HCT116 (cell line): ENCODE measurements around the gene RNF13. TPM values are rescaled to one million over a fixed set of nuclear protein-coding genes. Genes with fewer than 3 reads are reported as not detected.

Source experiments
- ATAC-seq: fragments of 200-7000 bp; cut with Tn5 transposase; 2 replicates; pipeline ENCODE4 v1.9.1; 2020; ENCODE audit warnings: mild to moderate bottlenecking, moderate library complexity
- BruUV-seq: library from RNA; stranded (reverse); fragments of 400-500 nt; replicated peaks from 2 replicates; lab custom pipeline; 2021; lab: Mats Ljungman, UMichigan
- CTCF ChIA-PET: fragments of 300-600 bp; sonication (Branson Sonifier 250); formaldehyde crosslinking; loops from one replicate; lab custom pipeline; 2021; ENCODE audit warnings: antibody characterized with exemption; lab: Charles Lee
- POLR2A ChIA-PET: fragments of 300-600, 350-600 bp; sonication (Branson Sonifier 250); formaldehyde crosslinking; loops from one replicate; lab custom pipeline; 2021; ENCODE audit warnings: antibody characterized with exemption; lab: Charles Lee
- RAD21 ChIA-PET, 2 experiments: fragments of 300-600 bp; sonication (Branson Sonifier 250); formaldehyde crosslinking; loops; one replicate each; lab custom pipeline; 2023; ENCODE audit warnings: low total read pairs in 2 of 2; ENCODE audit not compliant: uncharacterized antibody in 2 of 2, unreplicated experiment in 2 of 2, low non-redundant PET in 1 of 2; lab: Charles Lee
- DNase-seq: peaks from one replicate; pipeline ENCODE4 v3.0.0-alpha.2; 2010; ENCODE audit warnings: low read depth, low spot score
- H2AFZ ChIP-seq: fragments of 200-600 bp; shearing (Covaris generic), sonication (generic); 2 replicates; pipeline ENCODE4 v1.6.1; 2017; ENCODE audit warnings: low read depth, mixed run types, mixed read lengths, antibody characterized with exemption, low read length; ENCODE audit not compliant: poor library complexity, severe bottlenecking
- H3K27ac ChIP-seq: 2 replicates; pipeline ENCODE4 v1.5.1; 2012; ENCODE audit warnings: low read depth, low read length
- H3K27me3 ChIP-seq: fragments of 200-600 bp; sonication (generic); 2 replicates; pipeline ENCODE4 v1.6.1; 2016; ENCODE audit warnings: mixed run types, low read length, mixed read lengths; ENCODE audit not compliant: insufficient read depth
- H3K36me3 ChIP-seq, 2 experiments: fragments of 200-500 bp in 1 of 2; fragments of 200-600 bp in 1 of 2; sonication (Bioruptor generic) in 1 of 2; sonication (generic) in 1 of 2; 2 replicates each; pipeline versions ENCODE4 v1.5.1 to v1.6.1; 2014 to 2016; ENCODE audit warnings: low read length in 2 of 2, inconsistent platforms in 1 of 2, mixed read lengths in 1 of 2, mixed run types in 1 of 2; ENCODE audit not compliant: insufficient read depth in 2 of 2, control insufficient read depth in 1 of 2
- H3K4me1 ChIP-seq, 2 experiments: fragments of 200-600 bp in 1 of 2; sonication (generic) in 1 of 2; 2 replicates each; pipeline versions ENCODE4 v1.5.1 to v1.6.1; 2012 to 2017; ENCODE audit warnings: low read length in 2 of 2, inconsistent platforms in 1 of 2, mild to moderate bottlenecking in 1 of 2, mixed read lengths in 1 of 2, mixed run types in 1 of 2, moderate library complexity in 1 of 2; ENCODE audit not compliant: insufficient read depth in 2 of 2, control insufficient read depth in 1 of 2
- H3K4me2 ChIP-seq: fragments of 200-600 bp; sonication (generic); 2 replicates; pipeline ENCODE4 v1.6.1; 2017; ENCODE audit warnings: mixed run types, low read length, mixed read lengths
- H3K4me3 ChIP-seq, 2 experiments: fragments of 200-600 bp in 1 of 2; sonication (generic) in 1 of 2; replicated peaks in 1 of 2; 2 replicates each; pipeline ENCODE4 v1.5.1; 2011 to 2016; ENCODE audit warnings: low read length in 2 of 2, control low read depth in 1 of 2, low read depth in 1 of 2, mild to moderate bottlenecking in 1 of 2, mixed read lengths in 1 of 2, mixed run types in 1 of 2
- H3K79me2 ChIP-seq: fragments of 200-600 bp; sonication (generic); 2 replicates; pipeline ENCODE4 v1.6.1; 2017; ENCODE audit warnings: mild to moderate bottlenecking, mixed run types, low read length, moderate library complexity, mixed read lengths; ENCODE audit not compliant: insufficient read depth
- H3K9ac ChIP-seq: fragments of 200-600 bp; sonication (generic); 2 replicates; pipeline ENCODE4 v1.6.1; 2016; ENCODE audit warnings: low read length, mixed read lengths
- H3K9me2 ChIP-seq: fragments of 200-600 bp; sonication (generic), shearing (Covaris generic); 2 replicates; pipeline ENCODE4 v1.6.1; 2017; ENCODE audit warnings: mixed run types, mild to moderate bottlenecking, moderate library complexity; ENCODE audit not compliant: insufficient read depth
- H3K9me3 ChIP-seq, 2 experiments: fragments of 200-500 bp in 1 of 2; fragments of 200-600 bp in 1 of 2; sonication (Bioruptor generic) in 1 of 2; sonication (generic) in 1 of 2; 2 replicates each; pipeline ENCODE4 v1.6.1; 2014 to 2017; ENCODE audit warnings: low read length in 2 of 2, mixed read lengths in 2 of 2, inconsistent platforms in 1 of 2, low read depth in 1 of 2, mild to moderate bottlenecking in 1 of 2, mixed run types in 1 of 2, moderate library complexity in 1 of 2; ENCODE audit not compliant: control insufficient read depth in 1 of 2, insufficient read depth in 1 of 2
- H4K20me1 ChIP-seq: fragments of 200-600 bp; sonication (generic), shearing (Covaris generic); 2 replicates; pipeline ENCODE4 v1.6.1; 2017; ENCODE audit warnings: mixed run types, mild to moderate bottlenecking, moderate library complexity; ENCODE audit not compliant: insufficient read depth
- ATF3 ChIP-seq: IDR thresholded peaks from 2 replicates; pipeline ENCODE4 v1.6.1; 2012
- CTCF ChIP-seq, 3 experiments: fragments of 200-600 bp in 1 of 3; sonication (generic) in 1 of 3; IDR thresholded peaks in 2 of 3; conservative IDR thresholded peaks in 1 of 3; 2 replicates each; pipeline ENCODE4 v1.5.1; 2012 to 2017; ENCODE audit warnings: low read depth in 2 of 3, low read length in 2 of 3, antibody characterized with exemption in 1 of 3, borderline replicate concordance in 1 of 3, control low read depth in 1 of 3, mild to moderate bottlenecking in 1 of 3, mixed read lengths in 1 of 3, mixed run types in 1 of 3, moderate library complexity in 1 of 3; ENCODE audit not compliant: insufficient read depth in 1 of 3
- EGR1 ChIP-seq: IDR thresholded peaks from 2 replicates; pipeline ENCODE4 v1.6.1; 2012; ENCODE audit warnings: low read depth
- EZH2 ChIP-seq: fragments of 200-600 bp; sonication (generic); IDR thresholded peaks from 2 replicates; pipeline ENCODE4 v1.6.1; 2017; ENCODE audit warnings: antibody characterized with exemption, mixed run types
- EZH2phosphoT487 ChIP-seq: fragments of 200-600 bp; IDR thresholded peaks from 2 replicates; pipeline ENCODE4 v1.6.1; 2018; ENCODE audit warnings: antibody characterized with exemption, borderline replicate concordance
- FOSL1 ChIP-seq: IDR thresholded peaks from 2 replicates; pipeline ENCODE4 v1.6.1; 2012; ENCODE audit warnings: low read depth
- MAX ChIP-seq: IDR thresholded peaks from 2 replicates; pipeline ENCODE4 v1.6.1; 2012
- POLR2A ChIP-seq: IDR thresholded peaks from 2 replicates; pipeline ENCODE4 v1.7.0; 2011; ENCODE audit warnings: borderline replicate concordance; ENCODE audit not compliant: insufficient read depth, insufficient read length; ENCODE audit errors: extremely low read depth
- POLR2AphosphoS5 ChIP-seq: IDR thresholded peaks from 2 replicates; pipeline ENCODE4 v1.6.1; 2011; ENCODE audit warnings: mild to moderate bottlenecking, low read depth, low read length, moderate library complexity
- RAD21 ChIP-seq: IDR thresholded peaks from 2 replicates; pipeline ENCODE4 v1.6.1; 2012; ENCODE audit warnings: low read depth, mild to moderate bottlenecking
- REST ChIP-seq: IDR thresholded peaks from 2 replicates; pipeline ENCODE4 v1.6.1; 2012; ENCODE audit warnings: low read depth
- SIN3A ChIP-seq: IDR thresholded peaks from 2 replicates; pipeline ENCODE4 v1.6.1; 2012; ENCODE audit warnings: low read depth
- SP1 ChIP-seq: IDR thresholded peaks from 2 replicates; pipeline ENCODE4 v1.6.1; 2012; ENCODE audit warnings: low read depth
- SRF ChIP-seq: IDR thresholded peaks from 2 replicates; pipeline ENCODE4 v1.6.1; 2012; ENCODE audit warnings: low read depth
- TCF7L2 ChIP-seq: IDR thresholded peaks from 2 replicates; pipeline ENCODE4 v1.7.0; 2011; ENCODE audit warnings: borderline replicate concordance, inconsistent platforms; ENCODE audit not compliant: insufficient read depth, insufficient read length; ENCODE audit errors: extremely low read depth
- YY1 ChIP-seq: IDR thresholded peaks from 2 replicates; pipeline ENCODE4 v1.6.1; 2011; ENCODE audit warnings: low read length, low read depth, moderate library complexity, mild to moderate bottlenecking; ENCODE audit not compliant: insufficient replicate concordance; ENCODE audit errors: extremely low read depth
- ZFX ChIP-seq: fragments of 450-650 bp; IDR thresholded peaks from 2 replicates; pipeline ENCODE4 v1.6.1; 2017
- ZNF274 ChIP-seq: fragments of 200-500 bp; sonication (Bioruptor generic); IDR thresholded peaks from 2 replicates; pipeline ENCODE4 v1.6.1; 2014; ENCODE audit warnings: mild to moderate bottlenecking, low read depth, low read length, inconsistent platforms
- intact Hi-C: fragments of 100-400 bp; cut with micrococcal nuclease; formaldehyde crosslinking; loops from 2 replicates; pipeline ENCODE4 v1.10.0; 2022
- total RNA-seq: library from RNA; stranded (reverse); gene quantifications from one replicate; pipeline ENCODE4 v1.2.1, GENCODE V29; 2021; ENCODE audit not compliant: unreplicated experiment

Gene RNF13
- total RNA-seq, 1 experiment from 2014 or later, result 39.9 TPM

GRCh38 chr3:149843502-149843901, 30.5 kb downstream of the RNF13 start:
- POLR2A ChIA-PET, result no interaction called here
- BruUV-seq, result no TSS peak
- RAD21 ChIA-PET, result no interaction called here
- no peak overlapping the region for H3K9ac ChIP-seq
- no peaks in the 10 kb centered on the region for H3K4me1 ChIP-seq
- H3K4me2 ChIP-seq, result no peak overlapping the region
- H3K9me2 ChIP-seq, result no peaks in the 10 kb centered on the region
- H2AFZ ChIP-seq, result no peak overlapping the region
- TF ChIP-seq ZNF274 (no peak), EZH2phosphoT487 (no peak), YY1 (no peak), RAD21 (no peak), SP1 (no peak), EZH2 (no peak), POLR2A (no peak), FOSL1 (no peak), EGR1 (no peak), MAX (no peak), CTCF (IDR thresholded peaks at IDR 0.05 in 2 of 3, conservative IDR thresholded peaks at IDR 0.05 in 1 of 3; ENCODE audit: borderline replicate concordance in 1 of 3, insufficient read depth in 1 of 3, low read depth in 2 of 3, low read length in 2 of 3) (no peak), POLR2AphosphoS5 (no peak), ZFX (no peak), REST (no peak), SRF (no peak), TCF7L2 (no peak), SIN3A (no peak), ATF3 (no peak)
- H3K4me3 ChIP-seq, result no peak overlapping the region
- intact Hi-C loops, result no loop called here
- ATAC-seq, result no peak
- no peaks in the 10 kb centered on the region for H3K27me3 ChIP-seq
- DNase-seq, result no peak
- H3K79me2 ChIP-seq, result peaks cover 51% of the 10 kb centered on the region
- H3K36me3 ChIP-seq, result no peaks in the 10 kb centered on the region
- H4K20me1 ChIP-seq, result no peaks in the 10 kb centered on the region
- H3K27ac ChIP-seq, result no peak overlapping the region
- H3K9me3 ChIP-seq, result no peaks in the 10 kb centered on the region
- CTCF ChIA-PET, result no interaction called here
